Measurements from ENCODE around the gene NOL6.
"Not testable (repeated sequence)": the region's sequence is repeated elsewhere in the genome, so short reads cannot be mapped to it uniquely, and the experiment has no call there.

GRCh38 chr9:33512535-33512934 lies 38.8 kb upstream of the NOL6 start:
- not testable (repeated sequence) for TF ChIP-seq CTCF (IDR thresholded peaks at IDR 0.05 in 4 of 5, conservative IDR thresholded peaks at IDR 0.05 in 1 of 5); POLR2A (IDR thresholded peaks at IDR 0.05)
